ENCODE data around the gene PRG3. TPM values are rescaled to one million over a fixed set of nuclear protein-coding genes. Genes with fewer than 3 reads are reported as not detected.

The PRG3 gene
- total RNA-seq, 1 donor from 2014 or later = not detected

DNA sequence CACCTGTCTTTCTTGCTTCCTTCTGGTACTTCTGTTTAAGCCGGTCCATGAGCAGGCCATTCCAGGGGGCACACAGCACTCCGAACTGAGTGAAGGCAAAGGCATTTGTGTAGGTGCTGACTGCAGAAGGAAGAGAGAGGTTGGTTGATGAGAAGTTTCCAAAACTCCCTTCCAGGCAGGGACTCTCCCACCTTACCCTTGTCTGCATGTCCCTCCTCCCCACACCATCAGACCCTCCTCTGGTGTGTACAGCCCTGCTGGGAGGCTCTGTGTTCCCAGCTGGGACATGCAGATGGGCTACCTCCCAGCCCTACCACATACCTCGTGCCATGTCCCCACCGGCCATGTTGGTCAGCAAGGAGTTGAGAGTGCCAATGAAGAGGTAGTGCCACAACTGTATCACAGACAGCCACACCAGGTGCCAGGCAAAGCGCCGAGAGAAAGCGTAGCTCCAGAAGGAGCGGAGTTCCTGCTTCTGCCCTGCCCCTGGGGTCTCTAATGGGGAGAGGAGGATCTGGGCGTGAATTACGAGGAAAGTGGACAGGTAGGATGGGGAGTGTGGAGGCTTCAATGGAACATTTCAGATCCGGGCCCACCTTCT lies 33.8 kb upstream of the PRG3 start:
- Mint-ChIP-seq H3K36me3 (peaks cover 46% of the 10 kb centered on the region), H3K9me3 (no peaks in the 10 kb centered on the region), H3K4me3 (no peak overlapping the region), H3K27me3 (ENCODE audit: low read depth) (no peaks in the 10 kb centered on the region), H3K27ac (no peak overlapping the region), H3K4me1 (no peaks in the 10 kb centered on the region)
- TF ChIP-seq, protein P1, sequence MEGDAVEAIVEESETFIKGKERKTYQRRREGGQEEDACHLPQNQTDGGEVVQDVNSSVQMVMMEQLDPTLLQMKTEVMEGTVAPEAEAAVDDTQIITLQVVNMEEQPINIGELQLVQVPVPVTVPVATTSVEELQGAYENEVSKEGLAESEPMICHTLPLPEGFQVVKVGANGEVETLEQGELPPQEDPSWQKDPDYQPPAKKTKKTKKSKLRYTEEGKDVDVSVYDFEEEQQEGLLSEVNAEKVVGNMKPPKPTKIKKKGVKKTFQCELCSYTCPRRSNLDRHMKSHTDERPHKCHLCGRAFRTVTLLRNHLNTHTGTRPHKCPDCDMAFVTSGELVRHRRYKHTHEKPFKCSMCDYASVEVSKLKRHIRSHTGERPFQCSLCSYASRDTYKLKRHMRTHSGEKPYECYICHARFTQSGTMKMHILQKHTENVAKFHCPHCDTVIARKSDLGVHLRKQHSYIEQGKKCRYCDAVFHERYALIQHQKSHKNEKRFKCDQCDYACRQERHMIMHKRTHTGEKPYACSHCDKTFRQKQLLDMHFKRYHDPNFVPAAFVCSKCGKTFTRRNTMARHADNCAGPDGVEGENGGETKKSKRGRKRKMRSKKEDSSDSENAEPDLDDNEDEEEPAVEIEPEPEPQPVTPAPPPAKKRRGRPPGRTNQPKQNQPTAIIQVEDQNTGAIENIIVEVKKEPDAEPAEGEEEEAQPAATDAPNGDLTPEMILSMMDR (IDR thresholded peaks at IDR 0.05; ENCODE audit: unreplicated experiment) = no peak
- DNase-seq (ENCODE audit: low spot score in 2 of 2, unreplicated experiment in 2 of 2) = no peak

DNA sequence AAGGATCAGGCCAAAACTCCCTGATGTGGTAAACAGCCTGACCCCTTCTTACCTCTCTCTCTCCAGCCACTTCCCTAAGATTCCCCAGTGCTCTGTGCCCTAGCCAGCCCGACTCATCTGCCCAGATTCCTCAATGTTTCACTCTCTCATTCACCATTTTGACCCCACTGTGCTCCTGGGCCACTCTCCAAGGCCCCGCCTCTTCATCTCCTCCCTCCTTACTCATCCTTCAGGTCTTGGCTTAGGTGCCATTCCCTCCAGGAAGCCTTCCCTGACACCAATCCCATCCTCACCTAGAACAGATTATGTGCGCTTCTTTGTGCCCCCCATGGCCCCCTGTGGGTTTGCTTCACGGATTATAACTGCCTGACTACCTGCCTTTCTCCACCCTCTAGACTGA lies 32.7 kb upstream of the PRG3 start:
- no peaks in the 10 kb centered on the region for H3K4me1 Mint-ChIP-seq
- peaks cover 49% of the 10 kb centered on the region for H3K36me3 Mint-ChIP-seq
- H3K4me3 Mint-ChIP-seq = no peak overlapping the region
- no peaks in the 10 kb centered on the region for H3K27me3 Mint-ChIP-seq (ENCODE audit: low read depth)
- TF ChIP-seq, protein P1 (IDR thresholded peaks at IDR 0.05; ENCODE audit: unreplicated experiment) = no peak
- no peak overlapping the region for H3K27ac Mint-ChIP-seq
- H3K9me3 Mint-ChIP-seq = no peaks in the 10 kb centered on the region
- DNase-seq (ENCODE audit: low spot score in 2 of 2, unreplicated experiment in 2 of 2) = no peak

DNA sequence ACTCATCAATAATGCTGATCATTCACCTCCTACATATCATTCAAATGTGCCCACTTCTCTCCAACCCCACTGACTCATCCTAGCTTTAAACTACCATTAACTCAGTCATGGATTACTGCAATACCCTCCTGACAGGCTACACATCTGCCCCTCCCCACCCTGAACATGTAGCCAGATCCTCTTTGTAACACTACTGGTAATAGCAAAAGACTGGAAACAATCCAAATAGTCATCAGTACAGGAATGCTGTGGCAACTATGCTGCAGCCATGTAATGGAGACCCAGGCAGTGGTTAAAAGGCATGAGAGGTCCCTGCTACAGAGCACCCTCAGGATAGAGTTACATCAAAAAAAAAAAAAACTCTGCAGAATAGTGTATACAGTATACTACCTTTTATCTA lies 29.3 kb upstream of the PRG3 start:
- Mint-ChIP-seq H3K27ac (no peak overlapping the region), H3K36me3 (peaks cover 38% of the 10 kb centered on the region), H3K27me3 (ENCODE audit: low read depth) (no peaks in the 10 kb centered on the region), H3K4me1 (no peaks in the 10 kb centered on the region), H3K4me3 (no peak overlapping the region), H3K9me3 (no peaks in the 10 kb centered on the region)
- TF ChIP-seq, protein P1 (IDR thresholded peaks at IDR 0.05; ENCODE audit: unreplicated experiment) = no peak
- no peak for DNase-seq (ENCODE audit: low spot score in 2 of 2, unreplicated experiment in 2 of 2)

DNA sequence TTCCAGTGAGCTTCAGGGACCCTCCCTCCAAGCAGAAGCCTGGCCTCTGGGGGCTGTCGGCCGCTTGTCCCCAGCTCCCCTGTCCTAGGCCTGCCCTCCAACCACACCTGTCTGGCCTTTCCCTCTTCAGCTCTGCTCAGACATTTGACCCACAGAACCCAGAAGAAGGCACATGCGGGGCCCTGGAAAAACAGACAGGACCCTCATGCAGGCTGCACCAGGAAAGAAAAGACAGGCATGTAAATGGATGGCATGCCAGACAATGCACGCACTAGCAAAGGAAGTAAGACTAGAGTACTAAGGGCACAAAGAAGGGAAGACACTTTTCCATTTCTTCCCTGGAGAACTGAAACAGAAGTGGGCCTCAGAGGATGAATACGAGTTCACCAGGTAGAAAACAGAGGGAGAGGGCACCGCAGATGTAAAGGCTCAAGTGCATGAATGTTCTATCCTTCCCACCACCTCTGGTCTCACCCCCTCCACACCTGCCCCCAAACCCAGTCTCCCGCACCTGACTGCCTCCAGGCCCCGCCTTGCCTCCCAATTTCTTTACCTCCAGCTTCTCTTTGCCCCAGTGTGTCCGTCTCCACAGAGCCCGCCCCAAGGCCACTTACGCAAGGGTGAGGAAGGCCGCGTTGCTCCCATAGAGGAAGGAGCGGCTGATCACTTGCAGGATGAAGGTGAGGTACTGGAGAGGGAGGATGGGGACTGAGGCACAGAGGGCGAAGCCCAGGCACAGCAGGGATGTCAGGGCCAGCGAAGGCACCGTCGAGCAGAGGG lies 28.6 kb upstream of the PRG3 start:
- no peak for DNase-seq (ENCODE audit: low spot score in 2 of 2, unreplicated experiment in 2 of 2)
- Mint-ChIP-seq H3K36me3 (peaks cover 30% of the 10 kb centered on the region), H3K9me3 (no peaks in the 10 kb centered on the region), H3K4me1 (no peaks in the 10 kb centered on the region), H3K27ac (no peak overlapping the region), H3K4me3 (no peak overlapping the region), H3K27me3 (ENCODE audit: low read depth) (no peaks in the 10 kb centered on the region)
- TF ChIP-seq, protein P1 (IDR thresholded peaks at IDR 0.05; ENCODE audit: unreplicated experiment) = no peak

DNA sequence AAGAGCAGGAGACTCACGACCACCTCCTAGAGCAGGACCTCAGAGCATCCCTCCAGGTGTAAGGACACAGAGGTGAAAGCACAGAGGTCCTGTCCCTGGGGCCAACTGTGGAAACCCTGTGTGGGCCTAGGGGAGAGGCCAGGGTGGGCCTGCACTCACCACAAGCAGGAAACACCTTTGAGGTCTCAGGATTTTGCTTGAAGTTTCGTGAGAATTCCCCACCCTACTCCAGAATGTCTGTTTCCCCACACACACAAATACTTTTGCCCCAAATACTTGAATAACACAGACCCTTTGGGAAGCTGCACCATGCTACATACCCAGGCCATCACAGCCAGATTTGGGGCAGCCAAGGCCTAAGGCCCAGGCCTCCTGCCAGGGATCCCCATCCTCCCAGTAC lies 27.8 kb upstream of the PRG3 start:
- DNase-seq (ENCODE audit: low spot score in 2 of 2, unreplicated experiment in 2 of 2) = no peak
- no peaks in the 10 kb centered on the region for H3K9me3 Mint-ChIP-seq
- H3K27ac Mint-ChIP-seq = no peak overlapping the region
- TF ChIP-seq, protein P1 (IDR thresholded peaks at IDR 0.05; ENCODE audit: unreplicated experiment) = no peak
- no peak overlapping the region for H3K4me3 Mint-ChIP-seq
- no peaks in the 10 kb centered on the region for H3K27me3 Mint-ChIP-seq (ENCODE audit: low read depth)
- H3K36me3 Mint-ChIP-seq = peaks cover 26% of the 10 kb centered on the region
- H3K4me1 Mint-ChIP-seq = no peaks in the 10 kb centered on the region
